HepG2 (cell line): ENCODE data around the gene CCDC74B. TPM values are rescaled to one million over a fixed set of nuclear protein-coding genes. Genes with fewer than 3 reads are reported as not detected.

ENCODE experiments used
- CHD2 ChIP-seq: IDR thresholded peaks from 2 replicates; pipeline ENCODE4 v1.6.1; 2011; ENCODE audit warnings: low read depth, low read length, improper control_type of control experiment
- HNRNPL ChIP-seq: fragments of 200-400 bp; formaldehyde crosslinking; IDR thresholded peaks from 2 replicates; pipeline ENCODE4 v1.6.1; 2017; ENCODE audit warnings: mild to moderate bottlenecking, low read depth, low read length
- MEIS2 ChIP-seq: sonication (generic); formaldehyde crosslinking; IDR thresholded peaks from 2 replicates; pipeline ENCODE4 v1.9.0; 2021; ENCODE audit warnings: mild to moderate bottlenecking, missing genetic modification reagents
- NR2C2 ChIP-seq: sonication (generic); formaldehyde crosslinking; IDR thresholded peaks from 2 replicates; pipeline ENCODE4 v1.4.0; 2020; ENCODE audit warnings: missing genetic modification reagents, mild to moderate bottlenecking, moderate library complexity, borderline replicate concordance
- POLR2A ChIP-seq, 2 experiments: IDR thresholded peaks; 2 replicates each; pipeline ENCODE4 v1.6.1; 2011; ENCODE audit warnings: low read depth in 2 of 2, low read length in 2 of 2, mild to moderate bottlenecking in 1 of 2, moderate library complexity in 1 of 2; ENCODE audit not compliant: insufficient read depth in 1 of 2
- RBM39 ChIP-seq: fragments of 200-400 bp; formaldehyde crosslinking; IDR thresholded peaks from one replicate; pipeline ENCODE4 v1.6.1; 2018; ENCODE audit warnings: antibody characterized with exemption, mild to moderate bottlenecking, low read depth, low read length; ENCODE audit not compliant: poor library complexity, severe bottlenecking
- SAFB2 ChIP-seq: sonication (generic); formaldehyde crosslinking; IDR thresholded peaks from 2 replicates; pipeline ENCODE4 v1.5.1; 2020; ENCODE audit warnings: missing genetic modification reagents, low read depth, mild to moderate bottlenecking, borderline replicate concordance
- SRY ChIP-seq: sonication (generic); formaldehyde crosslinking; IDR thresholded peaks from 2 replicates; pipeline ENCODE4 v1.8.0; 2022; ENCODE audit warnings: mild to moderate bottlenecking, missing genetic modification reagents
- TARDBP ChIP-seq: sonication (generic); formaldehyde crosslinking; IDR thresholded peaks from 2 replicates; pipeline ENCODE4 v1.8.0; 2022; ENCODE audit warnings: mild to moderate bottlenecking, missing genetic modification reagents
- YEATS4 ChIP-seq: sonication (generic); formaldehyde crosslinking; IDR thresholded peaks from 2 replicates; pipeline ENCODE4 v1.4.0; 2020; ENCODE audit warnings: missing genetic modification reagents, borderline replicate concordance
- YY1 ChIP-seq: IDR thresholded peaks from 2 replicates; pipeline ENCODE4 v1.6.1; 2011; ENCODE audit warnings: low read length, low read depth, moderate library complexity, mild to moderate bottlenecking; ENCODE audit not compliant: insufficient read depth, insufficient replicate concordance
- ZNF614 ChIP-seq: IDR thresholded peaks from 2 replicates; pipeline ENCODE4 v1.6.1; 2018; ENCODE audit warnings: missing biosample characterization, missing genetic modification reagents, inconsistent platforms, borderline replicate concordance
- ZSCAN21 ChIP-seq: sonication (generic); formaldehyde crosslinking; IDR thresholded peaks from 2 replicates; pipeline ENCODE4 v1.8.0; 2022; ENCODE audit warnings: mild to moderate bottlenecking, missing genetic modification reagents, moderate library complexity, borderline replicate concordance
- ZSCAN22 ChIP-seq: sonication (generic); formaldehyde crosslinking; IDR thresholded peaks from 2 replicates; pipeline ENCODE4 v1.4.0; 2020; ENCODE audit warnings: mild to moderate bottlenecking, missing genetic modification reagents
- polyA plus RNA-seq, 8 experiments: library from polyadenylated mRNA; depleted of rRNA in 3 of 8; stranded (reverse) in 7 of 8; unstranded in 1 of 8; fragments of >200 nt; fragmentation: Illumina TruSeq in 4 of 8; extraction: Trizol in 4 of 8; gene quantifications; 2 replicates each; pipeline versions ENCODE4 v1.2.1 to v1.2.3, GENCODE V29; 2011 to 2016; ENCODE audit warnings: low read depth in 4 of 8, missing spikeins in 1 of 8, mixed read lengths in 1 of 8; ENCODE audit not compliant: insufficient read depth in 1 of 8
- total RNA-seq, 5 experiments: library from RNA; depleted of rRNA; stranded (reverse); fragments of >200 nt; fragmentation: Illumina TruSeq; extraction: Trizol; gene quantifications; 2 replicates each; pipeline ENCODE4 v1.2.3, GENCODE V29; 2016; ENCODE audit warnings: low read depth in 1 of 5
- TF ChIP-seq, protein P1 (sequence below): sonication (generic); formaldehyde crosslinking; IDR thresholded peaks from 2 replicates; pipeline ENCODE4 v1.4.0; 2020; ENCODE audit warnings: missing genetic modification reagents
- TF ChIP-seq, protein P2 (sequence below): sonication (generic); formaldehyde crosslinking; IDR thresholded peaks from 2 replicates; pipeline ENCODE4 v1.4.0; 2020; ENCODE audit warnings: mild to moderate bottlenecking, missing genetic modification reagents
- TF ChIP-seq, protein P3 (sequence below): sonication (generic); formaldehyde crosslinking; IDR thresholded peaks from 2 replicates; pipeline ENCODE4 v1.4.0; 2020; ENCODE audit warnings: missing genetic modification reagents
- TF ChIP-seq, protein P4 (sequence below): sonication (generic); formaldehyde crosslinking; IDR thresholded peaks from 2 replicates; pipeline ENCODE4 v1.8.0; 2022; ENCODE audit warnings: missing genetic modification reagents, low read depth, mild to moderate bottlenecking, borderline replicate concordance
- TF ChIP-seq, protein P5 (sequence below): IDR thresholded peaks from 2 replicates; pipeline ENCODE4 v1.6.1; 2016; ENCODE audit warnings: low read depth, borderline replicate concordance
- TF ChIP-seq, protein P6 (sequence below), 2 experiments: sonication (generic) in 1 of 2; formaldehyde crosslinking in 1 of 2; IDR thresholded peaks; 2 replicates each; pipeline versions ENCODE4 v1.4.0 to v1.6.1; 2018 to 2020; ENCODE audit warnings: missing genetic modification reagents in 2 of 2, borderline replicate concordance in 1 of 2, low read depth in 1 of 2, mild to moderate bottlenecking in 1 of 2, missing biosample characterization in 1 of 2

CCDC74B gene
- total and polyA plus RNA-seq, 2 of the 13 experiments (the other 11 are each of a cell fraction or from before 2014, with no cell fraction given), result 0.07 to 0.11 TPM

DNA sequence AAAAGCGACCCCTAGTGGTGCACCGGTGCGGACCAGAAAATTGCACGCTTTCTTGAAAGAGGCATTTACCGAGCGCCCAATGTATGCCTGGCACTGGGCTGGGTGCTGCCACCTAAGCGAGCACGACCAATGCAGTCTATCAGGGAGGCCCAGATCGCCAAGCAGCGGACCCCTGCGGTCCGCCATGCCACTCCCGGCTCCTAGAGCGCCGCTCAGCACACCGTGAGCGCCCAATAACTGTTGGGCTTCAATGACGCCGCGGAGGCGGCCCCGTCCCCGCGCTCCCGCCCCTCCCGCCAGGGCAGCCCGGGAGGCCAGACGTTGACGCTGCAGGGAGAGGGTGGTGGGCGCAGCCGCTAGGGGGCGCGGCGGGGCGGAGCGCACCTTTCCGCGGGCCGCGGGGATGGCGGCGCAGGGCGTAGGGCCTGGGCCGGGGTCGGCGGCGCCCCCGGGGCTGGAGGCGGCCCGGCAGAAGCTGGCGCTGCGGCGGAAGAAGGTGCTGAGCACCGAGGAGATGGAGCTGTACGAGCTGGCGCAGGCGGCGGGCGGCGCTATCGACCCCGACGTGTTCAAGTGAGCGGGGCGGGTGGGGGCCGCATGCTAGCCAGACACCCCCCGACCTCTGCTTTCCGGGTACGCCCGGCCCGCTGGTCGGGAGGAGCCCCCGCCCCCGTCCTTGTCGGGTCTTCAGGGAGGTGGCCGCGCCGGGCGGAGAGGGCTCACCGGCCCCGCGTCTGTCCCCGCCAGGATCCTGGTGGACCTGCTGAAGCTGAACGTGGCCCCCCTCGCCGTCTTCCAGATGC, 37.2 kb upstream of the CCDC74B start, which contains the start of gene MZT2B (continued):
- TF ChIP-seq YY1, result peak; percentile 86
- TF ChIP-seq, protein P1, sequence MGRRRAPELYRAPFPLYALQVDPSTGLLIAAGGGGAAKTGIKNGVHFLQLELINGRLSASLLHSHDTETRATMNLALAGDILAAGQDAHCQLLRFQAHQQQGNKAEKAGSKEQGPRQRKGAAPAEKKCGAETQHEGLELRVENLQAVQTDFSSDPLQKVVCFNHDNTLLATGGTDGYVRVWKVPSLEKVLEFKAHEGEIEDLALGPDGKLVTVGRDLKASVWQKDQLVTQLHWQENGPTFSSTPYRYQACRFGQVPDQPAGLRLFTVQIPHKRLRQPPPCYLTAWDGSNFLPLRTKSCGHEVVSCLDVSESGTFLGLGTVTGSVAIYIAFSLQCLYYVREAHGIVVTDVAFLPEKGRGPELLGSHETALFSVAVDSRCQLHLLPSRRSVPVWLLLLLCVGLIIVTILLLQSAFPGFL (CRISPR knock-in tag), result peak; percentile 81; the same call in 1 of the 2 replicates
- 0 out of 2 replicates have a peak, but pooled peaks have one; percentile 25 for TF ChIP-seq NR2C2 (CRISPR knock-in tag)
- TF ChIP-seq SAFB2 (CRISPR knock-in tag), result peak; percentile 23; the same call in 1 of the 2 replicates
- peak; percentile 93 for TF ChIP-seq HNRNPL
- TF ChIP-seq, protein P2, sequence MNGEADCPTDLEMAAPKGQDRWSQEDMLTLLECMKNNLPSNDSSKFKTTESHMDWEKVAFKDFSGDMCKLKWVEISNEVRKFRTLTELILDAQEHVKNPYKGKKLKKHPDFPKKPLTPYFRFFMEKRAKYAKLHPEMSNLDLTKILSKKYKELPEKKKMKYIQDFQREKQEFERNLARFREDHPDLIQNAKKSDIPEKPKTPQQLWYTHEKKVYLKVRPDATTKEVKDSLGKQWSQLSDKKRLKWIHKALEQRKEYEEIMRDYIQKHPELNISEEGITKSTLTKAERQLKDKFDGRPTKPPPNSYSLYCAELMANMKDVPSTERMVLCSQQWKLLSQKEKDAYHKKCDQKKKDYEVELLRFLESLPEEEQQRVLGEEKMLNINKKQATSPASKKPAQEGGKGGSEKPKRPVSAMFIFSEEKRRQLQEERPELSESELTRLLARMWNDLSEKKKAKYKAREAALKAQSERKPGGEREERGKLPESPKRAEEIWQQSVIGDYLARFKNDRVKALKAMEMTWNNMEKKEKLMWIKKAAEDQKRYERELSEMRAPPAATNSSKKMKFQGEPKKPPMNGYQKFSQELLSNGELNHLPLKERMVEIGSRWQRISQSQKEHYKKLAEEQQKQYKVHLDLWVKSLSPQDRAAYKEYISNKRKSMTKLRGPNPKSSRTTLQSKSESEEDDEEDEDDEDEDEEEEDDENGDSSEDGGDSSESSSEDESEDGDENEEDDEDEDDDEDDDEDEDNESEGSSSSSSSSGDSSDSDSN (CRISPR knock-in tag), result peak; percentile 38
- TF ChIP-seq, protein P3, sequence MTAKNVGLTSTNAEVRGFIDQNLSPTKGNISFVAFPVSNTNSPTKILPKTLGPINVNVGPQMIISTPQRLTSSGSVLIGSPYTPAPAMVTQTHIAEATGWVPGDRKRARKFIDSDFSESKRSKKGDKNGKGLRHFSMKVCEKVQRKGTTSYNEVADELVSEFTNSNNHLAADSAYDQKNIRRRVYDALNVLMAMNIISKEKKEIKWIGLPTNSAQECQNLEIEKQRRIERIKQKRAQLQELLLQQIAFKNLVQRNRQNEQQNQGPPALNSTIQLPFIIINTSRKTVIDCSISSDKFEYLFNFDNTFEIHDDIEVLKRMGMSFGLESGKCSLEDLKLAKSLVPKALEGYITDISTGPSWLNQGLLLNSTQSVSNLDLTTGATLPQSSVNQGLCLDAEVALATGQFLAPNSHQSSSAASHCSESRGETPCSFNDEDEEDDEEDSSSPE (CRISPR knock-in tag), result peak; percentile 26; the same call in 1 of the 2 replicates
- peak; percentile 67 for TF ChIP-seq TARDBP (CRISPR knock-in tag)
- TF ChIP-seq POLR2A (IDR thresholded peaks at IDR 0.05; ENCODE audit: insufficient read depth in 1 of 2, low read depth in 2 of 2, low read length in 2 of 2), result peak; percentile 73 to 83
- TF ChIP-seq ZSCAN21 (CRISPR knock-in tag), result peak; percentile 57; the same call in 1 of the 2 replicates
- peak; percentile 31; the same call in 1 of the 2 replicates for TF ChIP-seq SRY (CRISPR knock-in tag)
- TF ChIP-seq, protein P4, sequence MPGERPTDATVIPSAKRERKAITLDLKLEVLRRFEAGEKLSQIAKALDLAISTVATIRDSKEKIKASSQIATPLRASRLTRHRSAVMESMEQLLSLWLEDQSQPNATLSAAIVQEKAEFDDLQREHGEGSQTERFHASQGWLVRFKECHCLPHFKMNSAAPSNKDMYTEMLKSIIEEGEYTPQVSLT, result 0 out of 2 replicates have a peak, but pooled peaks have one; percentile 84
- peak; percentile 66 for TF ChIP-seq RBM39
- peak; percentile 66; the same call in 1 of the 2 replicates for TF ChIP-seq ZNF614 (CRISPR knock-in tag)
- TF ChIP-seq, protein P5, sequence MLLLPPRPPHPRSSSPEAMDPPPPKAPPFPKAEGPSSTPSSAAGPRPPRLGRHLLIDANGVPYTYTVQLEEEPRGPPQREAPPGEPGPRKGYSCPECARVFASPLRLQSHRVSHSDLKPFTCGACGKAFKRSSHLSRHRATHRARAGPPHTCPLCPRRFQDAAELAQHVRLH (CRISPR knock-in tag), result peak; percentile 55; the same call in 1 of the 2 replicates
- TF ChIP-seq, protein P6, sequence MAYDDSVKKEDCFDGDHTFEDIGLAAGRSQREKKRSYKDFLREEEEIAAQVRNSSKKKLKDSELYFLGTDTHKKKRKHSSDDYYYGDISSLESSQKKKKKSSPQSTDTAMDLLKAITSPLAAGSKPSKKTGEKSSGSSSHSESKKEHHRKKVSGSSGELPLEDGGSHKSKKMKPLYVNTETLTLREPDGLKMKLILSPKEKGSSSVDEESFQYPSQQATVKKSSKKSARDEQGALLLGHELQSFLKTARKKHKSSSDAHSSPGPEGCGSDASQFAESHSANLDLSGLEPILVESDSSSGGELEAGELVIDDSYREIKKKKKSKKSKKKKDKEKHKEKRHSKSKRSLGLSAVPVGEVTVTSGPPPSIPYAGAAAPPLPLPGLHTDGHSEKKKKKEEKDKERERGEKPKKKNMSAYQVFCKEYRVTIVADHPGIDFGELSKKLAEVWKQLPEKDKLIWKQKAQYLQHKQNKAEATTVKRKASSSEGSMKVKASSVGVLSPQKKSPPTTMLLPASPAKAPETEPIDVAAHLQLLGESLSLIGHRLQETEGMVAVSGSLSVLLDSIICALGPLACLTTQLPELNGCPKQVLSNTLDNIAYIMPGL (CRISPR knock-in tag; IDR thresholded peaks at IDR 0.05; ENCODE audit: borderline replicate concordance in 1 of 2, low read depth in 1 of 2), result peak; percentile 97 to 98
- TF ChIP-seq YEATS4, result peak; percentile 52; the same call in 1 of the 2 replicates
- TF ChIP-seq CHD2, result 0 out of 2 replicates have a peak, but pooled peaks have one; percentile 15
- peak; percentile 75; the same call in 1 of the 2 replicates for TF ChIP-seq MEIS2 (CRISPR knock-in tag)
- 0 out of 2 replicates have a peak, but pooled peaks have one; percentile 24 for TF ChIP-seq ZSCAN22
